SK-N-SH (cell line): ENCODE results near the gene MRPL43. TPM values are rescaled to one million over a fixed set of nuclear protein-coding genes. Genes with fewer than 3 reads are reported as not detected.
A peak's percentile ranks its signal among the peaks of the same experiment; 100 is the strongest.

ENCODE experiments used
- CTCF ChIA-PET: fragments of 300-600, 350-600 bp; formaldehyde crosslinking; extraction: SDS; loops from one replicate; lab custom pipeline; 2021; lab: Yijun Ruan, JAX
- POLR2A ChIA-PET: fragments of 350-600 bp; sonication (Branson Sonifier 250); formaldehyde crosslinking; extraction: SDS; loops from one replicate; lab custom pipeline; 2020; ENCODE audit warnings: antibody characterized with exemption, inconsistent platforms; lab: Yijun Ruan, JAX
- DNase-seq: peaks from one replicate; pipeline ENCODE4 v3.0.0; 2012
- H2AFZ ChIP-seq: fragments of 200-600 bp; sonication (generic); 2 replicates; pipeline ENCODE4 v1.8.1; 2016; ENCODE audit warnings: antibody characterized with exemption, mild to moderate bottlenecking, low read depth
- H3F3A ChIP-seq: fragments of 200-600 bp; sonication (generic); replicated peaks from 2 replicates; pipeline ENCODE3; 2016; ENCODE audit warnings: antibody characterized with exemption, mild to moderate bottlenecking; ENCODE audit not compliant: insufficient read depth
- H3K27ac ChIP-seq, 2 experiments: fragments of 200-500 bp in 1 of 2; fragments of 200-600 bp in 1 of 2; sonication (Bioruptor generic) in 1 of 2; sonication (generic), shearing (Covaris generic) in 1 of 2; 2 replicates each; pipeline versions ENCODE4 v1.5.1 to v1.6.1; 2014 to 2016; ENCODE audit warnings: low read depth in 2 of 2, inconsistent platforms in 1 of 2, low read length in 1 of 2, mild to moderate bottlenecking in 1 of 2, mixed read lengths in 1 of 2
- H3K27me3 ChIP-seq: fragments of 200-600 bp; sonication (generic), shearing (Covaris generic); 2 replicates; pipeline ENCODE4 v1.6.1; 2016; ENCODE audit warnings: mixed run types; ENCODE audit not compliant: insufficient read depth
- H3K36me3 ChIP-seq, 2 experiments: fragments of 200-500 bp in 1 of 2; fragments of 200-600 bp in 1 of 2; sonication (Bioruptor generic) in 1 of 2; sonication (generic) in 1 of 2; replicated peaks in 1 of 2; 2 replicates each; pipeline versions ENCODE3 to v1.5.1; 2014 to 2016; ENCODE audit warnings: low read length in 1 of 2, mild to moderate bottlenecking in 1 of 2; ENCODE audit not compliant: insufficient read depth in 2 of 2, control insufficient read depth in 1 of 2
- H3K4me1 ChIP-seq, 2 experiments: fragments of 200-500 bp in 1 of 2; fragments of 200-600 bp in 1 of 2; sonication (Bioruptor generic) in 1 of 2; sonication (generic), shearing (Covaris generic) in 1 of 2; 2 replicates each; pipeline versions ENCODE4 v1.5.1 to v1.6.1; 2014 to 2016; ENCODE audit warnings: low read depth in 1 of 2, low read length in 1 of 2, mixed run types in 1 of 2; ENCODE audit not compliant: insufficient read depth in 2 of 2, control insufficient read depth in 1 of 2
- H3K4me2 ChIP-seq: fragments of 200-600 bp; sonication (generic), shearing (Covaris generic); 2 replicates; pipeline ENCODE4 v1.6.1; 2017; ENCODE audit warnings: mixed run types
- H3K4me3 ChIP-seq, 2 experiments: fragments of 200-500 bp in 1 of 2; fragments of 200-600 bp in 1 of 2; sonication (Bioruptor generic) in 1 of 2; sonication (generic), shearing (Covaris generic) in 1 of 2; 2 replicates each; pipeline versions ENCODE4 v1.5.1 to v1.8.1; 2014 to 2016; ENCODE audit warnings: low read depth in 2 of 2, inconsistent platforms in 1 of 2, low read length in 1 of 2, mild to moderate bottlenecking in 1 of 2, mixed read lengths in 1 of 2, moderate library complexity in 1 of 2
- H3K79me2 ChIP-seq: fragments of 200-600 bp; sonication (generic); 2 replicates; pipeline ENCODE4 v1.8.1; 2017; ENCODE audit warnings: mild to moderate bottlenecking; ENCODE audit not compliant: insufficient read depth
- H3K9ac ChIP-seq: fragments of 200-600 bp; sonication (generic); 2 replicates; pipeline ENCODE4 v1.6.1; 2017; ENCODE audit warnings: mixed run types
- H3K9me2 ChIP-seq: fragments of 200-600 bp; sonication (generic); 2 replicates; pipeline ENCODE4 v1.6.1; 2017; ENCODE audit warnings: mixed run types
- H3K9me3 ChIP-seq: fragments of 200-600 bp; sonication (generic); 2 replicates; pipeline ENCODE4 v1.6.1; 2017; ENCODE audit warnings: mixed run types, mild to moderate bottlenecking, moderate library complexity
- H4K20me1 ChIP-seq: fragments of 200-600 bp; sonication (generic); 2 replicates; pipeline ENCODE4 v1.6.1; 2017; ENCODE audit warnings: mild to moderate bottlenecking, mixed run types; ENCODE audit not compliant: insufficient read depth
- CHD2 ChIP-seq: fragments of 150-350 bp; IDR thresholded peaks from 2 replicates; pipeline ENCODE4 v1.6.1; 2018; ENCODE audit warnings: low read length; ENCODE audit not compliant: partially characterized antibody
- CTCF ChIP-seq: fragments of 200-600 bp; sonication (generic); IDR thresholded peaks from 2 replicates; pipeline ENCODE4 v1.6.1; 2017; ENCODE audit warnings: antibody characterized with exemption, mild to moderate bottlenecking, moderate library complexity
- ELF1 ChIP-seq: IDR thresholded peaks from 2 replicates; pipeline ENCODE4 v1.4.0; 2012
- EP300 ChIP-seq, 2 experiments: IDR thresholded peaks; 2 replicates each; pipeline versions ENCODE4 v1.4.0 to v1.6.1; 2012; ENCODE audit warnings: borderline replicate concordance in 1 of 2, low read depth in 1 of 2, low read length in 1 of 2
- FOSL2 ChIP-seq: IDR thresholded peaks from 2 replicates; pipeline ENCODE4 v1.4.0; 2012; ENCODE audit warnings: low read depth, mild to moderate bottlenecking, moderate library complexity, borderline replicate concordance
- FOXJ3 ChIP-seq: sonication (generic); formaldehyde crosslinking; IDR thresholded peaks from 2 replicates; pipeline ENCODE4 v1.5.1; 2020; ENCODE audit warnings: mild to moderate bottlenecking, missing genetic modification reagents
- FOXM1 ChIP-seq: IDR thresholded peaks from 2 replicates; pipeline ENCODE4 v1.4.0; 2012; ENCODE audit warnings: low read depth, mild to moderate bottlenecking
- GABPA ChIP-seq: IDR thresholded peaks from 2 replicates; pipeline ENCODE4 v1.4.0; 2012; ENCODE audit warnings: low read depth, mild to moderate bottlenecking
- GATA2 ChIP-seq: sonication (generic); formaldehyde crosslinking; IDR thresholded peaks from 2 replicates; pipeline ENCODE4 v1.5.0; 2020; ENCODE audit warnings: mild to moderate bottlenecking, missing genetic modification reagents
- IRF3 ChIP-seq: fragments of 150-350 bp; IDR thresholded peaks from 2 replicates; pipeline ENCODE4 v1.6.1; 2016; ENCODE audit warnings: mild to moderate bottlenecking, low read depth, low read length
- JUND ChIP-seq: IDR thresholded peaks from 2 replicates; pipeline ENCODE4 v1.4.0; 2012
- MEF2A ChIP-seq: IDR thresholded peaks from 2 replicates; pipeline ENCODE4 v1.4.0; 2012; ENCODE audit warnings: low read depth, borderline replicate concordance
- MXI1 ChIP-seq: IDR thresholded peaks from 2 replicates; pipeline ENCODE4 v1.6.1; 2012; ENCODE audit warnings: mild to moderate bottlenecking, low read depth, low read length, improper control_type of control experiment
- NFIC ChIP-seq: IDR thresholded peaks from 2 replicates; pipeline ENCODE4 v1.4.0; 2012; ENCODE audit warnings: borderline replicate concordance
- RAD21 ChIP-seq: IDR thresholded peaks from 2 replicates; pipeline ENCODE4 v1.6.1; 2012; ENCODE audit warnings: mild to moderate bottlenecking, low read length
- RCOR1 ChIP-seq: fragments of 150-350 bp; IDR thresholded peaks from 2 replicates; pipeline ENCODE4 v1.6.1; 2017; ENCODE audit warnings: antibody characterized with exemption, low read length
- RFX5 ChIP-seq: IDR thresholded peaks from 2 replicates; pipeline ENCODE4 v1.6.1; 2012; ENCODE audit warnings: mild to moderate bottlenecking, improper control_type of control experiment, low read length
- RXRA ChIP-seq: IDR thresholded peaks from 2 replicates; pipeline ENCODE4 v1.4.0; 2012; ENCODE audit warnings: low read depth, mild to moderate bottlenecking, borderline replicate concordance
- SIN3A ChIP-seq: IDR thresholded peaks from 2 replicates; pipeline ENCODE4 v1.6.1; 2012; ENCODE audit warnings: low read depth, mild to moderate bottlenecking, low read length, moderate library complexity, borderline replicate concordance
- SMC3 ChIP-seq: IDR thresholded peaks from 2 replicates; pipeline ENCODE4 v1.6.1; 2012; ENCODE audit warnings: low read depth, low read length, improper control_type of control experiment
- TAF1 ChIP-seq: IDR thresholded peaks from 2 replicates; pipeline ENCODE4 v1.6.1; 2012; ENCODE audit warnings: low read depth, mild to moderate bottlenecking, low read length, moderate library complexity, borderline replicate concordance
- TEAD4 ChIP-seq: IDR thresholded peaks from 2 replicates; pipeline ENCODE4 v1.4.0; 2012; ENCODE audit warnings: mild to moderate bottlenecking, borderline replicate concordance; ENCODE audit not compliant: insufficient read depth
- USF1 ChIP-seq: IDR thresholded peaks from 2 replicates; pipeline ENCODE4 v1.4.0; 2012; ENCODE audit warnings: low read depth, borderline replicate concordance
- YY1 ChIP-seq: IDR thresholded peaks from 2 replicates; pipeline ENCODE4 v1.4.0; 2012; ENCODE audit warnings: low read depth, mild to moderate bottlenecking
- WGBS: methylation state at CpG from one replicate; pipeline ENCODE4 v1.1.6; 2017; ENCODE audit warnings: low lambda C conversion rate; 5-methylcytosine and 5-hydroxymethylcytosine counted together
- polyA plus RNA-seq, 3 experiments: library from polyadenylated mRNA; depleted of rRNA; stranded (reverse); fragments of >200 nt; gene quantifications; 2 replicates each; pipeline ENCODE4 v1.2.3, GENCODE V29; 2012
- TF ChIP-seq, protein P1 (sequence below): fragments of 150-350 bp; IDR thresholded peaks from 2 replicates; pipeline ENCODE4 v1.6.1; 2017; ENCODE audit warnings: antibody characterized with exemption, low read length, low read depth, borderline replicate concordance
- TF ChIP-seq, protein P2 (sequence below): IDR thresholded peaks from 2 replicates; pipeline ENCODE4 v1.4.0; 2012; ENCODE audit warnings: low read depth, borderline replicate concordance

Gene MRPL43
- polyA plus RNA-seq, 1 of the 3 experiments (the other 2 are of a cell fraction), result 208 TPM

DNA sequence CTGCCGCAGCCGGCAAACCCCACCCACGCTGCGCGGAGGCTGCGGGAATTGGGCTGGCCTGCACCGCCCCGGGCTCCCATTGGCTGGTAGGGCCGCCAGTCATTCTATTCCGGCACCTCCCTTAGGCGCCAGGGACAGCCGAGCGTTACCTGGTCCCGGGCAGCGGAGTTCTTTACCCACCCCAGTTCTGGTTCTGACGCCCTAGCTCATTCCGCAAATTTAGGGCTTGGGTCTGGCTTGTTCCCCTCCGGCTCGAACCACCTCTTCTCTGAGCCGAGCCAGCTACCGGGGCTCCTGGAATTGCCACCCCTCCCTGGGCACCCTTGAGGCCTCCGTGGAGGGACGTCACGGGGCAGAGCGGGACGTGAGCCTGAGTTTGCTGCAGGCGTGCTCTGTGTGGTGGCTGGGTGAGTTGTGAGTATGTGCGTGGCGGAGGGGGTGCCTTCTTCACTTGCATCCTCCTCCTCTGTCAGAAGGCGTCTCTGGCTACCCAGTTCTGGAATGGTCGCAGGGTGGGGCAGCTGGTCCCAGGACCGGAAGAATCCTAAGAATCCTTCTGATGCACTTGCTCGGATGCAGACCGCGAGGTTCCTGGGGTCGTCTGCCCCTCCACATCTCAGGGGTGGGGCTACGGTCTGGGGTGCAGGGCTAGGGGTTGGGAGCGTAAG is 44.0 kb upstream of the MRPL43 start, which contains the start of the genes PDZD7 and SFXN3:
Gene PDZD7, minus strand, starts transcription at position 2 of the 668 bp plus-strand sequence. CDS start 910 bp downstream, outside the sequence.
Gene SFXN3, plus strand, starts transcription at position 107 of the 668 bp plus-strand sequence. CDS start 3,461 bp downstream, outside the sequence.
- H3K9me3 ChIP-seq, result no peaks in the 10 kb centered on the region
- WGBS, result under 1% methylated on average over 23 of the region's 38 CpGs
- H3K4me1 ChIP-seq, result peaks cover 7 to 43% of the 10 kb centered on the region in 2 experiments; a peak in 2 of 4 replicates
- H3K79me2 ChIP-seq, result peaks cover 41% of the 10 kb centered on the region
- H3K4me3 ChIP-seq, result peak within 1 kb of the TSS; percentile 84 to 98
- H3K36me3 ChIP-seq, result peaks cover 15 to 18% of the 10 kb centered on the region in 2 experiments
- H3K9me2 ChIP-seq, result no peaks in the 10 kb centered on the region
- DNase-seq, result peak; percentile 97
- peak within 1 kb of the TSS; percentile 96 for H3K9ac ChIP-seq
- peak within 1 kb of the TSS; percentile 89 for H2AFZ ChIP-seq
- ChIA-PET POLR2A (interaction anchor here (1.2 to 2.7 kb wide), 4 partner anchors 12 to 44 kb away, joined by 3 to 16 read pairs (median 6); partner anchors contain the start of genes LZTS2 and MRPL43), CTCF (interaction anchor here (0.7 to 15.0 kb wide), 14 partner anchors 10 to 360 kb away, joined by 3 to 198 read pairs (median 8); partner anchors contain the start of gene LZTS2)
- peaks cover 18% of the 10 kb centered on the region for H3F3A ChIP-seq
- peak within 1 kb of the TSS; percentile 94 for H3K4me2 ChIP-seq
- peaks cover 32% of the 10 kb centered on the region for H4K20me1 ChIP-seq
- H3K27ac ChIP-seq, result peak within 1 kb of the TSS; percentile 98 to 99
- H3K27me3 ChIP-seq, result no peaks in the 10 kb centered on the region
- TF ChIP-seq USF1 (no peak), FOSL2 (no peak), IRF3 (peak; percentile 81), YY1 (no peak), RCOR1 (no peak), GABPA (no peak), CHD2 (peak; percentile 73), RXRA (no peak), TEAD4 (no peak), NFIC (no peak), CTCF (no peak), RAD21 (no peak), RFX5 (no peak), TAF1 (no peak; the same call in 1 of the 2 replicates), FOXJ3 (CRISPR knock-in tag) (no peak), EP300 (IDR thresholded peaks at IDR 0.05; ENCODE audit: borderline replicate concordance in 1 of 2, low read depth in 1 of 2, low read length in 1 of 2) (no peak), SIN3A (no peak), FOXM1 (no peak), GATA2 (CRISPR knock-in tag) (no peak), MXI1 (peak; percentile 48; the same call in 1 of the 2 replicates), JUND (no peak), SMC3 (no peak), ELF1 (0 out of 2 replicates have a peak, but pooled peaks have one; percentile 19), MEF2A (no peak)
- TF ChIP-seq, protein P1, sequence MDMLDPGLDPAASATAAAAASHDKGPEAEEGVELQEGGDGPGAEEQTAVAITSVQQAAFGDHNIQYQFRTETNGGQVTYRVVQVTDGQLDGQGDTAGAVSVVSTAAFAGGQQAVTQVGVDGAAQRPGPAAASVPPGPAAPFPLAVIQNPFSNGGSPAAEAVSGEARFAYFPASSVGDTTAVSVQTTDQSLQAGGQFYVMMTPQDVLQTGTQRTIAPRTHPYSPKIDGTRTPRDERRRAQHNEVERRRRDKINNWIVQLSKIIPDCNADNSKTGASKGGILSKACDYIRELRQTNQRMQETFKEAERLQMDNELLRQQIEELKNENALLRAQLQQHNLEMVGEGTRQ, result no peak
- TF ChIP-seq, protein P2, sequence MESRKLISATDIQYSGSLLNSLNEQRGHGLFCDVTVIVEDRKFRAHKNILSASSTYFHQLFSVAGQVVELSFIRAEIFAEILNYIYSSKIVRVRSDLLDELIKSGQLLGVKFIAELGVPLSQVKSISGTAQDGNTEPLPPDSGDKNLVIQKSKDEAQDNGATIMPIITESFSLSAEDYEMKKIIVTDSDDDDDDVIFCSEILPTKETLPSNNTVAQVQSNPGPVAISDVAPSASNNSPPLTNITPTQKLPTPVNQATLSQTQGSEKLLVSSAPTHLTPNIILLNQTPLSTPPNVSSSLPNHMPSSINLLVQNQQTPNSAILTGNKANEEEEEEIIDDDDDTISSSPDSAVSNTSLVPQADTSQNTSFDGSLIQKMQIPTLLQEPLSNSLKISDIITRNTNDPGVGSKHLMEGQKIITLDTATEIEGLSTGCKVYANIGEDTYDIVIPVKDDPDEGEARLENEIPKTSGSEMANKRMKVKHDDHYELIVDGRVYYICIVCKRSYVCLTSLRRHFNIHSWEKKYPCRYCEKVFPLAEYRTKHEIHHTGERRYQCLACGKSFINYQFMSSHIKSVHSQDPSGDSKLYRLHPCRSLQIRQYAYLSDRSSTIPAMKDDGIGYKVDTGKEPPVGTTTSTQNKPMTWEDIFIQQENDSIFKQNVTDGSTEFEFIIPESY, result no peak
